ENCODE data around the gene HOXD12.

HOXD12 gene

GRCh38 chr2:176081376-176081836, 18.2 kb upstream of the HOXD12 start:
- H3K4me1 ChIP-seq (ENCODE audit: control insufficient read depth, insufficient read depth, low read length) = peaks cover 39% of the 10 kb centered on the region
- H3K27me3 ChIP-seq (ENCODE audit: control insufficient read depth, insufficient read depth, low read length) = peaks cover 96% of the 10 kb centered on the region
- no peaks in the 10 kb centered on the region for H3K36me3 ChIP-seq (ENCODE audit: control insufficient read depth, insufficient read depth, low read length)
- no peak overlapping the region for H3K27ac ChIP-seq (ENCODE audit: low read depth, low read length)
- H3K4me3 ChIP-seq (ENCODE audit: low read depth, low read length) = no peak overlapping the region
- H3K9ac ChIP-seq (ENCODE audit: low read length) = no peak overlapping the region
- no peaks in the 10 kb centered on the region for H3K9me3 ChIP-seq (ENCODE audit: control insufficient read depth, insufficient read depth, low read depth, low read length)

DNA sequence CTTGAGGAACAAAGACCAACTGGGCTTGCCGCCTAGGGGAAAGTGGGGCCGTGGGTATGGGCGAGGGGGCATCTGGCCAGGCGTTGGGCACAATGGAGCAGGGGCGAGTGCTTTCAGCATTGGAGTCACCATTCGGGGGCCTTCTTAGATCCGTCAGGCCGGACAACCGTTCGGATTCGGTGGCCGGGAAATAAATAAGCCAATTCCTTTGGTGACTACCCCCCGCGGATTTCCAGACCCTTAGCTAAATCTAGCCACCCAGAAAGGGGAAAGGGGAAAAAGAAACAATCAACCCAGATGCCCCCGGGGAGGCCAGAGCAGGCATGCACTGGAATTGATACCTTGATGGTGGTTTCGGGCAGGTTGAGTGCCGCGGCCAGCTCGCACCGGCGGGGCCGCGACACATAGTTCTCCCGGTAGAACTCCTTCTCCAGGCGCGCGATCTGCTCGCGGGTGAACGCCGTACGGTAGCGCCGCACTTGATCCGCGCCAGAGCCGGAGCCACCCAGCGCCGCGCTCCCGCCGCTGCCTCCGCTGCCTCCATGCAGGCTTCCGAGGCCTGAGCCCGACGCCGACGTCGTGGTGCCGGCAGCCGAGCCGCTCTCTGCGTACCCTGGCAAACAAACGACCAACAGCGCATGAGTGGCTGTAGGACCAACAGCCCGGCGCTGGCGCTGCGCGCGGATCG, 17.6 kb upstream of the HOXD12 start:
- no peak overlapping the region for H3K27ac ChIP-seq (ENCODE audit: low read depth, low read length)
- peak overlapping the region; percentile 39 for H3K4me3 ChIP-seq (ENCODE audit: low read depth, low read length)
- H3K36me3 ChIP-seq (ENCODE audit: control insufficient read depth, insufficient read depth, low read length) = no peaks in the 10 kb centered on the region
- H3K9ac ChIP-seq (ENCODE audit: low read length) = no peak overlapping the region
- H3K9me3 ChIP-seq (ENCODE audit: control insufficient read depth, insufficient read depth, low read depth, low read length) = no peaks in the 10 kb centered on the region
- H3K4me1 ChIP-seq (ENCODE audit: control insufficient read depth, insufficient read depth, low read length) = peaks cover 39% of the 10 kb centered on the region
- H3K27me3 ChIP-seq (ENCODE audit: control insufficient read depth, insufficient read depth, low read length) = peaks cover 96% of the 10 kb centered on the region

GRCh38 chr2:176082525-176082823, 17.1 kb upstream of the HOXD12 start:
- Histone ChIP-seq H3K27ac (ENCODE audit: low read depth, low read length) (no peak overlapping the region), H3K4me1 (ENCODE audit: control insufficient read depth, insufficient read depth, low read length) (peaks cover 39% of the 10 kb centered on the region), H3K4me3 (ENCODE audit: low read depth, low read length) (peak overlapping the region; percentile 39), H3K9ac (ENCODE audit: low read length) (no peak overlapping the region), H3K36me3 (ENCODE audit: control insufficient read depth, insufficient read depth, low read length) (no peaks in the 10 kb centered on the region), H3K27me3 (ENCODE audit: control insufficient read depth, insufficient read depth, low read length) (peaks cover 96% of the 10 kb centered on the region), H3K9me3 (ENCODE audit: control insufficient read depth, insufficient read depth, low read depth, low read length) (no peaks in the 10 kb centered on the region)

GRCh38 chr2:176082824-176083751, 16.5 kb upstream of the HOXD12 start:
- Histone ChIP-seq H3K36me3 (ENCODE audit: control insufficient read depth, insufficient read depth, low read length) (no peaks in the 10 kb centered on the region), H3K27ac (ENCODE audit: low read depth, low read length) (no peak overlapping the region), H3K27me3 (ENCODE audit: control insufficient read depth, insufficient read depth, low read length) (peaks cover 96% of the 10 kb centered on the region), H3K4me1 (ENCODE audit: control insufficient read depth, insufficient read depth, low read length) (peaks cover 39% of the 10 kb centered on the region), H3K9ac (ENCODE audit: low read length) (no peak overlapping the region), H3K4me3 (ENCODE audit: low read depth, low read length) (peak overlapping the region; percentile 39), H3K9me3 (ENCODE audit: control insufficient read depth, insufficient read depth, low read depth, low read length) (no peaks in the 10 kb centered on the region)

DNA sequence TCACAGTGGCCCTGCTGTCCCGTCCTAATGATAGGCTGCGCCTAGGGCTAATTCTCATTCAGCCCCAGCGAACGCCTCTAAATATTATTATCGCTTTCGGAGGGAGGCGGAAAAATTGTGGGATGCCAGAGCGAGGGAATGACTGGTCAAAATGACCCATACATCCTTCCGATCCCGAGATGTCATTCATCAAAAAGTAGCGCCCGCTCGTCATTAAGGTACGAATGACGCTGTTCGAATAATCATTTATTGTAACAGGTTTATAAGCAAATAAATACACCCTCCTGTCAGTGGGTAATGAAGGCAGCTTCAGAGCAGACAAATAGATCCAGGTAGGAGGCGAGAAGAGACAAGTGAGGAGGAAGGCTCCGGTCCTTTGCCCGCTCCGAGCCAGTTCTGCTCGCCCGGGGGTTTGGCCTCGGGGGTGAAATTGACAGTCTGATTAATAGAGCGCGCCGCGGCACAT, 15.8 kb upstream of the HOXD12 start, which contains the start of gene EVX2:
TSS of gene EVX2 (minus strand) at position 167 of the 466 bp plus-strand sequence. CDS start 186 bp downstream, outside the sequence.
- Histone ChIP-seq H3K9ac (ENCODE audit: low read length) (no peak within 1 kb of the TSS), H3K27ac (ENCODE audit: low read depth, low read length) (no peak within 1 kb of the TSS), H3K27me3 (ENCODE audit: control insufficient read depth, insufficient read depth, low read length) (peaks cover 96% of the 10 kb centered on the region), H3K36me3 (ENCODE audit: control insufficient read depth, insufficient read depth, low read length) (no peaks in the 10 kb centered on the region), H3K4me3 (ENCODE audit: low read depth, low read length) (peak within 1 kb of the TSS; percentile 56), H3K9me3 (ENCODE audit: control insufficient read depth, insufficient read depth, low read depth, low read length) (no peaks in the 10 kb centered on the region), H3K4me1 (ENCODE audit: control insufficient read depth, insufficient read depth, low read length) (peaks cover 43% of the 10 kb centered on the region)

- Histone ChIP-seq H3K4me3 (ENCODE audit: low read depth, low read length) (peak overlapping the region; percentile 56), H3K27me3 (ENCODE audit: control insufficient read depth, insufficient read depth, low read length) (peaks cover 96% of the 10 kb centered on the region), H3K9ac (ENCODE audit: low read length) (no peak overlapping the region), H3K9me3 (ENCODE audit: control insufficient read depth, insufficient read depth, low read depth, low read length) (no peaks in the 10 kb centered on the region), H3K36me3 (ENCODE audit: control insufficient read depth, insufficient read depth, low read length) (no peaks in the 10 kb centered on the region), H3K27ac (ENCODE audit: low read depth, low read length) (no peak overlapping the region), H3K4me1 (ENCODE audit: control insufficient read depth, insufficient read depth, low read length) (peaks cover 45% of the 10 kb centered on the region)
Observed at GRCh38 chr2:176084611-176085119, 14.9 kb upstream of the HOXD12 start.

DNA sequence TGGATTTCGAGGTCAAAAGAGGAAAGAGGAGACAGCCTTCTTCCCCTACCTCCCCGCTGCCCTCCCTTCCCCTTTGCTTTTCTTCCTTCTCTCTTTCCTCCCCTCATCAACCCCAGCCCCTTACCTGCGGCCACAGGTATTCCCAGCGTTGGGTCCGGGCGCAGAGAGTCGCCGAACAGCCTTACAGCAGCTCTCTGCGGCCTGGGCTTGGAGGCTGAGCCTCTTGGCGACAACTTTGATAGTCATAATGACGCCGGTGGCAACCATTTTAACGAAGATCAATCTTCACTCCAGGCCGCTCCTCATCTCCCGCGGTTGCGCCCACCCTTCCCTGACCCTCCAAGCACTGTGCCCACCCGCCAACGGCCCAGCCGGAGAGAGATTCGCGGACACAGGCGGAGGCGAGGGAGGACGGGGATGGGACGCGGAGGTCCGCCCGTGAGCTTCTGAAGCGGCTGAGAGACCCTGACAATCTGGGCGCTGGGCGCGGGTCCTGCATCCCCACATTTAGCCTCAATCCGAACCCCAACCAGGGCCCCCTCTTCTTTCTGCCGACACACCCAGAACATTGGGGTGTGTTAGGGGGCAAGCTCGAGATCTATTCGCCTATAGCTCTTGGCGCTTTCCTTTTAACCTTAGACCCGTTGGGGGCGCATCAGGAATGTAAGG, 14.3 kb upstream of the HOXD12 start:
- no peak overlapping the region for H3K9ac ChIP-seq (ENCODE audit: low read length)
- H3K27me3 ChIP-seq (ENCODE audit: control insufficient read depth, insufficient read depth, low read length) = peaks cover 100% of the 10 kb centered on the region
- peaks cover 45% of the 10 kb centered on the region for H3K4me1 ChIP-seq (ENCODE audit: control insufficient read depth, insufficient read depth, low read length)
- peak overlapping the region; percentile 56 for H3K4me3 ChIP-seq (ENCODE audit: low read depth, low read length)
- no peaks in the 10 kb centered on the region for H3K36me3 ChIP-seq (ENCODE audit: control insufficient read depth, insufficient read depth, low read length)
- no peak overlapping the region for H3K27ac ChIP-seq (ENCODE audit: low read depth, low read length)
- no peaks in the 10 kb centered on the region for H3K9me3 ChIP-seq (ENCODE audit: control insufficient read depth, insufficient read depth, low read depth, low read length)

- Histone ChIP-seq H3K27me3 (ENCODE audit: control insufficient read depth, insufficient read depth, low read length) (peaks cover 100% of the 10 kb centered on the region), H3K4me3 (ENCODE audit: low read depth, low read length) (peak overlapping the region; percentile 56), H3K9me3 (ENCODE audit: control insufficient read depth, insufficient read depth, low read depth, low read length) (no peaks in the 10 kb centered on the region), H3K4me1 (ENCODE audit: control insufficient read depth, insufficient read depth, low read length) (peaks cover 38% of the 10 kb centered on the region), H3K9ac (ENCODE audit: low read length) (no peak overlapping the region), H3K27ac (ENCODE audit: low read depth, low read length) (no peak overlapping the region), H3K36me3 (ENCODE audit: control insufficient read depth, insufficient read depth, low read length) (no peaks in the 10 kb centered on the region)
Observed at GRCh38 chr2:176085861-176086771, 13.5 kb upstream of the HOXD12 start.

GRCh38 chr2:176087330-176088047, 12.1 kb upstream of the HOXD12 start:
- H3K36me3 ChIP-seq (ENCODE audit: control insufficient read depth, insufficient read depth, low read length) = no peaks in the 10 kb centered on the region
- H3K4me1 ChIP-seq (ENCODE audit: control insufficient read depth, insufficient read depth, low read length) = peaks cover 41% of the 10 kb centered on the region
- H3K9me3 ChIP-seq (ENCODE audit: control insufficient read depth, insufficient read depth, low read depth, low read length) = no peaks in the 10 kb centered on the region
- no peak overlapping the region for H3K27ac ChIP-seq (ENCODE audit: low read depth, low read length)
- peaks cover 100% of the 10 kb centered on the region for H3K27me3 ChIP-seq (ENCODE audit: control insufficient read depth, insufficient read depth, low read length)
- H3K4me3 ChIP-seq (ENCODE audit: low read depth, low read length) = peak overlapping the region; percentile 54
- H3K9ac ChIP-seq (ENCODE audit: low read length) = no peak overlapping the region

Measured in HUES6 (cell line).